Parathyroid adenoma (tissue), 2 donors: Measurements from ENCODE around the gene TNFRSF14.
A peak's percentile ranks its signal among the peaks of the same experiment; 100 is the strongest.

ENCODE experiments used
- H2AFZ ChIP-seq: fragments of 300-600 bp; sonication (generic); one replicate; pipeline ENCODE4 v1.7.0; 2017; ENCODE audit warnings: antibody characterized with exemption, mild to moderate bottlenecking
- H3K27ac ChIP-seq: fragments of 300-600 bp; sonication (generic); one replicate; pipeline ENCODE4 v1.7.0; 2017
- H3K27me3 ChIP-seq: fragments of 300-600 bp; sonication (generic); one replicate; pipeline ENCODE4 v1.7.0; 2017; ENCODE audit warnings: low read length; ENCODE audit not compliant: control insufficient read depth, insufficient read depth
- H3K36me3 ChIP-seq: fragments of 300-600 bp; sonication (generic); one replicate; pipeline ENCODE4 v1.7.0; 2017; ENCODE audit warnings: low read length; ENCODE audit not compliant: control insufficient read depth, insufficient read depth
- H3K4me1 ChIP-seq: fragments of 300-600 bp; sonication (generic); one replicate; pipeline ENCODE4 v1.7.0; 2017; ENCODE audit warnings: control low read depth
- H3K4me2 ChIP-seq: fragments of 300-600 bp; sonication (generic); one replicate; pipeline ENCODE4 v1.7.0; 2017; ENCODE audit warnings: low read length
- H3K4me3 ChIP-seq: fragments of 300-600 bp; sonication (generic); one replicate; pipeline ENCODE4 v1.7.0; 2017; ENCODE audit warnings: low read depth, low read length
- H3K79me2 ChIP-seq: fragments of 300-600 bp; sonication (generic); one replicate; pipeline ENCODE4 v1.7.0; 2017; ENCODE audit warnings: control low read depth
- H3K9ac ChIP-seq: fragments of 300-600 bp; sonication (generic); one replicate; pipeline ENCODE4 v1.7.0; 2017; ENCODE audit warnings: mild to moderate bottlenecking
- H3K9me3 ChIP-seq: fragments of 300-600 bp; sonication (generic); one replicate; pipeline ENCODE4 v1.7.0; 2017; ENCODE audit warnings: low read length; ENCODE audit not compliant: control insufficient read depth
- CTCF ChIP-seq: fragments of 300-600 bp; sonication (generic); IDR thresholded peaks from one replicate; pipeline ENCODE4 v1.7.0; 2017; ENCODE audit warnings: antibody characterized with exemption, mild to moderate bottlenecking
- donor health status: primary hyperparathyroidism.

The TNFRSF14 gene

DNA sequence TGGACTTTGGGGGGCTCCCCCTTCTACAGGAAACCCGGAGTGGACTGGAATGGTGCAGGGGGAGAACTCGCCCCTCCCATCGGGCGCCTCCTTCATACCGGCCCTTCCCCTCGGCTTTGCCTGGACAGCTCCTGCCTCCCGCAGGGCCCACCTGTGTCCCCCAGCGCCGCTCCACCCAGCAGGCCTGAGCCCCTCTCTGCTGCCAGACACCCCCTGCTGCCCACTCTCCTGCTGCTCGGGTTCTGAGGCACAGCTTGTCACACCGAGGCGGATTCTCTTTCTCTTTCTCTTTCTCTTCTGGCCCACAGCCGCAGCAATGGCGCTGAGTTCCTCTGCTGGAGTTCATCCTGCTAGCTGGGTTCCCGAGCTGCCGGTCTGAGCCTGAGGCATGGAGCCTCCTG lies at the start of gene TNFRSF14:
TNFRSF14 (plus strand) TSS at position 95 of the 401 bp plus-strand sequence; CDS start at position 389, 294 bp downstream.
- H3K9ac ChIP-seq, result peak within 1 kb of the TSS; percentile 69
- H3K4me1 ChIP-seq, result peaks cover 4% of the 10 kb centered on the region
- no peaks in the 10 kb centered on the region for H3K79me2 ChIP-seq
- no peaks in the 10 kb centered on the region for H3K27me3 ChIP-seq
- peak within 1 kb of the TSS; percentile 99 for H3K4me2 ChIP-seq
- H3K9me3 ChIP-seq, result no peaks in the 10 kb centered on the region
- no peak for TF ChIP-seq CTCF
- peak within 1 kb of the TSS; percentile 84 for H3K4me3 ChIP-seq
- H2AFZ ChIP-seq, result peak within 1 kb of the TSS; percentile 74
- no peaks in the 10 kb centered on the region for H3K36me3 ChIP-seq
- peak within 1 kb of the TSS; percentile 95 for H3K27ac ChIP-seq

GRCh38 chr1:2506901-2507565 lies 49.1 kb upstream of the TNFRSF14 start:
- no peak overlapping the region for H3K9ac ChIP-seq
- no peaks in the 10 kb centered on the region for H3K9me3 ChIP-seq
- H3K4me1 ChIP-seq, result no peaks in the 10 kb centered on the region
- no peak overlapping the region for H3K4me3 ChIP-seq
- no peaks in the 10 kb centered on the region for H3K36me3 ChIP-seq
- no peak overlapping the region for H2AFZ ChIP-seq
- no peak overlapping the region for H3K27ac ChIP-seq
- H3K27me3 ChIP-seq, result no peaks in the 10 kb centered on the region
- no peaks in the 10 kb centered on the region for H3K79me2 ChIP-seq
- H3K4me2 ChIP-seq, result no peak overlapping the region
- no peak for TF ChIP-seq CTCF

- TF ChIP-seq CTCF, result no peak
- H3K9me3 ChIP-seq, result no peaks in the 10 kb centered on the region
- H3K4me3 ChIP-seq, result no peak overlapping the region
- no peak overlapping the region for H3K27ac ChIP-seq
- H2AFZ ChIP-seq, result no peak overlapping the region
- H3K27me3 ChIP-seq, result no peaks in the 10 kb centered on the region
- H3K4me1 ChIP-seq, result no peaks in the 10 kb centered on the region
- H3K4me2 ChIP-seq, result no peak overlapping the region
- no peaks in the 10 kb centered on the region for H3K79me2 ChIP-seq
- H3K9ac ChIP-seq, result no peak overlapping the region
- H3K36me3 ChIP-seq, result no peaks in the 10 kb centered on the region
These were observed 48.4 kb upstream of the TNFRSF14 start for GRCh38 chr1:2507744-2508155.

DNA sequence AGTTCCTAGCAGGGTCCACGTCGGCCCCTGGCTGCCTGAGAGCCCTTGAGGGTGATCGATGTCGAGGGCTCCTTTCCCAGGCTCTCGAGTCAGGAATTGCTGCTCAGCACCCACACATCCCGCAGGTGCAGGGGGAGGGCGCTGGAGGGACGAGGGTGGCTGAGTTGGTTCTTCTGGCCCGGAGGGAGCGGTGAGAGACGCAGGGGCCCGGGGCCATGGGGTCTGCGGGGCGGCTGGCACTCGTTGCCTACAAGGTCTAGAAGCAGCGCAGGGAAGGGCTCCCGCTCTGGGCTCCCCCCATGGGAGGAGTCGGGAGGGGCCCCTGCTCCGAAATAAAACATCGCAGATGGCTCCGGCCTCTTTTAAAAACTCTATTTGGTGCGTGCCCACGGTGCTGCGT lies 48.0 kb upstream of the TNFRSF14 start:
- Histone ChIP-seq H3K4me3 (no peak overlapping the region), H3K9me3 (no peaks in the 10 kb centered on the region), H3K36me3 (no peaks in the 10 kb centered on the region), H3K79me2 (no peaks in the 10 kb centered on the region), H3K4me1 (no peaks in the 10 kb centered on the region), H3K27ac (no peak overlapping the region), H3K9ac (no peak overlapping the region), H2AFZ (no peak overlapping the region), H3K27me3 (no peaks in the 10 kb centered on the region), H3K4me2 (no peak overlapping the region)
- no peak for TF ChIP-seq CTCF

DNA sequence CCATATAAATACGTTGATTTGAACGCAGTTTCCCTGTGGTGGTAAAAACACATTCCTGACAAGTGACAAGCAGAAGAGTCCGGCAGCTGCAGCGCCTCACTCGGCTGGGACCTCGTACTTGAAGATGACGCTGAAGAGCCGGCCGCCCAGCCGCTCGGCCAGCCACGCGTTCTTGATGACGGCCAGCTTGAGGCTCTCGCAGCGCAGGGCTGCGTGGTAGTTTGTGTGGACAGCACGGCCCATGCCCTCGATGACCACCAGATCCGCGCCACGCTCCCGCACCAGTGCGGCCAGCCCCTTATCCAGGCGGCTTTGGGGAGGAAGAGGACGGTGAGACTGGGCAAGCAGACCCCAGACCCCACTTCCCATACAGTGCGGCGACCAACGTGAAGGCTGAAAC lies 47.4 kb upstream of the TNFRSF14 start:
- Histone ChIP-seq H3K36me3 (no peaks in the 10 kb centered on the region), H3K27ac (no peak overlapping the region), H3K9ac (no peak overlapping the region), H2AFZ (no peak overlapping the region), H3K79me2 (no peaks in the 10 kb centered on the region), H3K4me2 (no peak overlapping the region), H3K9me3 (no peaks in the 10 kb centered on the region), H3K27me3 (no peaks in the 10 kb centered on the region), H3K4me1 (no peaks in the 10 kb centered on the region), H3K4me3 (no peak overlapping the region)
- no peak for TF ChIP-seq CTCF
